IPS-11a (cell line): ENCODE results near the gene KANTR.

Experiments used
- H3K4me3 ChIP-seq: one replicate; pipeline ENCODE4 v1.5.1; 2013; ENCODE audit warnings: low read depth, low read length, control low read depth

KANTR gene

GRCh38 chrX:53093748-53094581 is at the start of gene KANTR:
Gene KANTR (plus strand): TSS chrX:53094142. CDS start chrX:53124273, 30,131 bp downstream.
- H3K4me3 ChIP-seq = peak within 1 kb of the TSS; percentile 59

- no peak overlapping the region for H3K4me3 ChIP-seq
Observed at GRCh38 chrX:53044995-53045394, 48.9 kb upstream of the KANTR start.

GRCh38 chrX:53047228-53047627 is 46.7 kb upstream of the KANTR start:
- no peak overlapping the region for H3K4me3 ChIP-seq

- H3K4me3 ChIP-seq = peak within 1 kb of the TSS; percentile 51
Observed at GRCh38 chrX:53048169-53049126, 45.5 kb upstream of the KANTR start, which contains the start of gene GPR173. Gene GPR173 (plus strand): TSS chrX:53048789. CDS start chrX:53076622, 27,833 bp downstream.

GRCh38 chrX:53049127-53049517 is 44.8 kb upstream of the KANTR start:
- H3K4me3 ChIP-seq = peak overlapping the region; percentile 2

GRCh38 chrX:53050841-53051240 is 43.1 kb upstream of the KANTR start:
- H3K4me3 ChIP-seq = no peak overlapping the region

- H3K4me3 ChIP-seq = no peak overlapping the region
Observed at GRCh38 chrX:53055244-53055849, 38.6 kb upstream of the KANTR start.

- H3K4me3 ChIP-seq = no peak overlapping the region
Observed at GRCh38 chrX:53056292-53056691, 37.6 kb upstream of the KANTR start.

- no peak overlapping the region for H3K4me3 ChIP-seq
Observed at GRCh38 chrX:53065104-53065503, 28.8 kb upstream of the KANTR start.

- H3K4me3 ChIP-seq = no peak overlapping the region
Observed at GRCh38 chrX:53071064-53071463, 22.9 kb upstream of the KANTR start.

- peak overlapping the region; percentile 41 for H3K4me3 ChIP-seq
Observed at GRCh38 chrX:53071604-53072417, 22.1 kb upstream of the KANTR start.

GRCh38 chrX:53072418-53073114 is 21.4 kb upstream of the KANTR start:
- no peak overlapping the region for H3K4me3 ChIP-seq

- H3K4me3 ChIP-seq = no peak overlapping the region
Observed at GRCh38 chrX:53073115-53073586, 20.8 kb upstream of the KANTR start.

- no peak overlapping the region for H3K4me3 ChIP-seq
Observed at GRCh38 chrX:53075011-53075410, 18.9 kb upstream of the KANTR start.

GRCh38 chrX:53076671-53077070 is 17.3 kb upstream of the KANTR start:
- H3K4me3 ChIP-seq = no peak overlapping the region

GRCh38 chrX:53077207-53078197 is 16.4 kb upstream of the KANTR start:
- no peak overlapping the region for H3K4me3 ChIP-seq

- H3K4me3 ChIP-seq = no peak overlapping the region
Observed at GRCh38 chrX:53078943-53079342, 15.0 kb upstream of the KANTR start.
